GM12878 (cell line): ENCODE results near the gene USP10. TPM values are rescaled to one million over a fixed set of nuclear protein-coding genes. Genes with fewer than 3 reads are reported as not detected.
A peak's percentile ranks its signal among the peaks of the same experiment; 100 is the strongest.

Experiments used
- ATAC-seq: fragments of 200-7000 bp; cut with Tn5 transposase; 3 replicates; pipeline ENCODE4 v1.9.1; 2020; ENCODE audit warnings: mild to moderate bottlenecking, moderate library complexity
- BruUV-seq: library from RNA; stranded (reverse); fragments of 400-500 nt; replicated peaks from 2 replicates; lab custom pipeline; 2021; lab: Mats Ljungman, UMichigan
- CTCF ChIA-PET: fragments of 300-600 bp; sonication (Branson Sonifier 250); formaldehyde crosslinking; extraction: SDS; loops from one replicate; lab custom pipeline; 2021; ENCODE audit warnings: inconsistent platforms; lab: Yijun Ruan, JAX
- POLR2A ChIA-PET: fragments of 350-600 bp; formaldehyde crosslinking; extraction: SDS; loops from one replicate; lab custom pipeline; 2021; ENCODE audit warnings: inconsistent platforms; lab: Charles Lee
- RAD21 ChIA-PET: fragments of 300-600 bp; sonication (Branson Sonifier 250); formaldehyde crosslinking; loops from one replicate; lab custom pipeline; 2023; ENCODE audit warnings: antibody characterized with exemption; ENCODE audit not compliant: unreplicated experiment; lab: Charles Lee
- SMC1A ChIA-PET: fragments of 300-600 bp; sonication (Branson Sonifier 250); formaldehyde crosslinking; loops from one replicate; lab custom pipeline; 2023; ENCODE audit not compliant: unreplicated experiment, uncharacterized antibody; lab: Charles Lee
- DNase-seq: peaks from one replicate; pipeline ENCODE4 v3.0.0-alpha.2; 2011; ENCODE audit warnings: low read depth, low spot score
- FAIRE-seq: peaks from 3 replicates; lab custom pipeline; 2011; peaks lifted over from hg19 to GRCh38; lab: Jason Lieb, UNC
- H2AFZ ChIP-seq: 2 replicates; pipeline ENCODE4 v1.6.0; 2011; ENCODE audit warnings: low read depth, low read length, control low read depth; ENCODE audit not compliant: control insufficient read depth
- H3K27ac ChIP-seq: 2 replicates; pipeline ENCODE4 v1.5.1; 2011; ENCODE audit warnings: control low read depth; ENCODE audit not compliant: control insufficient read depth, insufficient read depth
- H3K27me3 ChIP-seq, 2 experiments: replicated peaks in 1 of 2; 2 replicates each; pipeline versions ENCODE4 v1.6.0 to v1.6.1; 2011; ENCODE audit warnings: low read length in 1 of 2; ENCODE audit not compliant: control insufficient read depth in 2 of 2, insufficient read depth in 2 of 2
- H3K36me3 ChIP-seq, 2 experiments: 2 replicates each; pipeline ENCODE4 v1.5.1; 2011; ENCODE audit warnings: low read length in 1 of 2; ENCODE audit not compliant: control insufficient read depth in 2 of 2, insufficient read depth in 2 of 2
- H3K4me1 ChIP-seq: 2 replicates; pipeline ENCODE4 v1.6.1; 2011; ENCODE audit warnings: mild to moderate bottlenecking, low read length, moderate library complexity, mixed read lengths; ENCODE audit not compliant: control insufficient read depth, insufficient read depth
- H3K4me2 ChIP-seq: 2 replicates; pipeline ENCODE4 v1.6.0; 2011; ENCODE audit warnings: control low read depth; ENCODE audit not compliant: control insufficient read depth, insufficient read depth
- H3K4me3 ChIP-seq: fragments of 200-600 bp; sonication (generic); 2 replicates; pipeline ENCODE4 v1.5.1; 2016
- H3K79me2 ChIP-seq: 2 replicates; pipeline ENCODE4 v1.6.0; 2011; ENCODE audit warnings: low read length; ENCODE audit not compliant: control insufficient read depth, insufficient read depth
- H3K9ac ChIP-seq: 2 replicates; pipeline ENCODE4 v1.8.0; 2011; ENCODE audit warnings: low read length, control low read depth, mixed read lengths; ENCODE audit not compliant: control insufficient read depth, insufficient read depth
- H3K9me3 ChIP-seq: replicated peaks from 3 replicates; pipeline ENCODE4 v1.5.1; 2011; ENCODE audit warnings: mild to moderate bottlenecking, low read length; ENCODE audit not compliant: control insufficient read depth, insufficient read depth
- H4K20me1 ChIP-seq: 2 replicates; pipeline ENCODE4 v1.6.0; 2011; ENCODE audit not compliant: control insufficient read depth, insufficient read depth
- BACH1 ChIP-seq: fragments of 450-650 bp; IDR thresholded peaks from 2 replicates; pipeline ENCODE4 v1.6.1; 2017; ENCODE audit warnings: mild to moderate bottlenecking, borderline replicate concordance
- BHLHE40 ChIP-seq, 2 experiments: fragments of 450-650 bp in 1 of 2; IDR thresholded peaks; 2 replicates each; pipeline ENCODE4 v1.6.1; 2011 to 2017; ENCODE audit warnings: low read depth in 2 of 2, borderline replicate concordance in 1 of 2, improper control_type of control experiment in 1 of 2, low read length in 1 of 2, mild to moderate bottlenecking in 1 of 2
- BRCA1 ChIP-seq: IDR thresholded peaks from 2 replicates; pipeline ENCODE4 v1.6.1; 2011; ENCODE audit warnings: low read depth, low read length, improper control_type of control experiment
- EZH2 ChIP-seq: IDR thresholded peaks from 2 replicates; pipeline ENCODE4 v1.6.1; 2012; ENCODE audit warnings: low read depth, mild to moderate bottlenecking, control low read depth, inconsistent platforms, low read length, borderline replicate concordance; ENCODE audit not compliant: control insufficient read depth
- GATAD2B ChIP-seq: fragments of 450-650 bp; conservative IDR thresholded peaks from 2 replicates; pipeline ENCODE4 v1.6.1; 2017; ENCODE audit warnings: low read depth, mild to moderate bottlenecking, moderate library complexity
- HCFC1 ChIP-seq: fragments of 150-350 bp; IDR thresholded peaks from 2 replicates; pipeline ENCODE4 v1.6.1; 2014; ENCODE audit warnings: low read length
- NFYA ChIP-seq: IDR thresholded peaks from 2 replicates; pipeline ENCODE4 v1.6.1; 2011; ENCODE audit warnings: low read depth, mild to moderate bottlenecking, low read length, improper control_type of control experiment, borderline replicate concordance
- RAD21 ChIP-seq: IDR thresholded peaks from 2 replicates; pipeline ENCODE4 v1.6.1; 2011; ENCODE audit warnings: mild to moderate bottlenecking, low read depth, low read length, moderate library complexity; ENCODE audit not compliant: insufficient read depth
- SIN3A ChIP-seq: IDR thresholded peaks from 2 replicates; pipeline ENCODE4 v1.6.1; 2012; ENCODE audit warnings: low read depth, low read length, improper control_type of control experiment
- SUPT20H ChIP-seq: IDR thresholded peaks from 2 replicates; pipeline ENCODE4 v1.6.1; 2011; ENCODE audit warnings: low read depth, mild to moderate bottlenecking, low read length, moderate library complexity, borderline replicate concordance; ENCODE audit not compliant: control insufficient read depth
- ZBTB4 ChIP-seq: fragments of 450-650 bp; formaldehyde crosslinking; IDR thresholded peaks from 2 replicates; pipeline ENCODE4 v1.4.0; 2022; ENCODE audit warnings: mild to moderate bottlenecking, moderate library complexity
- WGBS: methylation state at CpG from one replicate; pipeline ENCODE4 v1.1.6; 2016; ENCODE audit warnings: low lambda C conversion rate; ENCODE audit not compliant: insufficient replicate concordance, insufficient coverage; ENCODE audit errors: missing lambda C conversion rate; 5-methylcytosine and 5-hydroxymethylcytosine counted together
- in situ Hi-C: fragments of 300-500 bp; cut with MboI; formaldehyde crosslinking; loops from 9 replicates; pipeline ENCODE4 v1.14.3; 2018; ENCODE audit warnings: mixed read lengths
- intact Hi-C: fragments of 100-400 bp; cut with micrococcal nuclease; formaldehyde crosslinking; loops from one replicate; pipeline ENCODE4 v1.14.2; 2022; ENCODE audit not compliant: unreplicated experiment
- polyA plus RNA-seq, 11 experiments: library from polyadenylated mRNA; depleted of rRNA in 4 of 11; unstranded in 6 of 11; stranded (reverse) in 5 of 11; fragments of >200 nt; fragmentation: Nextera tagmentation in 4 of 11; fragmentation: Illumina TruSeq in 1 of 11; extraction: Ambion mirVana in 4 of 11; extraction: Trizol in 1 of 11; gene quantifications; 1 replicate in 1 of 11; 2 replicates in 10 of 11; pipeline versions ENCODE4 v1.2.1 to v1.2.3, GENCODE V29; 2011 to 2016; ENCODE audit warnings: inconsistent platforms in 2 of 11, missing spikeins in 2 of 11, low read depth in 1 of 11
- total RNA-seq, 4 experiments: library from RNA; depleted of rRNA in 3 of 4; stranded (reverse); fragments of >200 nt in 3 of 4; fragmentation: Illumina TruSeq in 1 of 4; extraction: Trizol in 1 of 4; gene quantifications; 2 replicates each; pipeline versions ENCODE4 v1.2.1 to v1.2.3, GENCODE V29; 2013 to 2021
- TF ChIP-seq, protein P1 (sequence below): IDR thresholded peaks from 2 replicates; pipeline ENCODE4 v1.6.1; 2011; ENCODE audit warnings: low read depth, low read length, improper control_type of control experiment, borderline replicate concordance
- TF ChIP-seq, protein P2 (sequence below): fragments of 450-650 bp; IDR thresholded peaks from 2 replicates; pipeline ENCODE4 v1.6.1; 2018; ENCODE audit warnings: borderline replicate concordance, mild to moderate bottlenecking; ENCODE audit not compliant: partially characterized antibody

The USP10 gene
- total and polyA plus RNA-seq, 10 of the 15 experiments (the other 5 are each of a cell fraction or from before 2014, with no cell fraction given), result 46.1 to 160 (median 105) TPM

DNA sequence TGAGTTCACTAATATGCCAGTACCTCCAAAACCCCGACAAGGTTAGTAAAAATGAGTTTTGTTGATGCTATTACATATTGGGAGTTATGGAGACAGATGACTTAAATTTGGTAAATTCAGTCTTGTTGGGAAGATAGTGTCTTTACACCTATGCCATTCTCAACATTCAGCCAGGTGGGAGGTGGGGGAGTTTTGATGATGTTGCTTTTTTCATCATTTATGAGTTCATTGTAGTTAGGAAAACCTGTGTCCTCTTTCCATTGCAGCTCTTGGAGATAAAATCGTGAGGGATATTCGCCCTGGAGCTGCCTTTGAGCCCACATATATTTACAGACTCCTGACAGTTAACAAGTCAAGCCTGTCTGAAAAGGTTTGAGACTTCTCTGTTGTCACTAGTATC lies 60.1 kb downstream of the USP10 start:
- FAIRE-seq (peak; percentile 47), ATAC-seq (no peak), DNase-seq (no peak)
- Histone ChIP-seq H3K9me3 (no peaks in the 10 kb centered on the region), H3K27ac (no peak overlapping the region), H4K20me1 (peaks cover 8% of the 10 kb centered on the region), H3K36me3 (peaks cover 23 to 40% of the 10 kb centered on the region in 2 experiments), H3K4me1 (peaks cover 4% of the 10 kb centered on the region), H3K4me2 (no peak overlapping the region), H3K4me3 (no peak overlapping the region), H3K79me2 (peaks cover 26% of the 10 kb centered on the region), H3K27me3 (no peaks in the 10 kb centered on the region), H2AFZ (no peak overlapping the region), H3K9ac (no peak overlapping the region)
- TF ChIP-seq HCFC1 (no peak), GATAD2B (no peak), BRCA1 (no peak), SIN3A (no peak), RAD21 (no peak), NFYA (no peak), BHLHE40 (IDR thresholded peaks at IDR 0.05; ENCODE audit: borderline replicate concordance in 1 of 2, low read depth in 2 of 2, low read length in 1 of 2) (no peak), SUPT20H (no peak), ZBTB4 (CRISPR knock-in tag) (no peak), EZH2 (no peak), BACH1 (no peak)
- TF ChIP-seq, protein P1, sequence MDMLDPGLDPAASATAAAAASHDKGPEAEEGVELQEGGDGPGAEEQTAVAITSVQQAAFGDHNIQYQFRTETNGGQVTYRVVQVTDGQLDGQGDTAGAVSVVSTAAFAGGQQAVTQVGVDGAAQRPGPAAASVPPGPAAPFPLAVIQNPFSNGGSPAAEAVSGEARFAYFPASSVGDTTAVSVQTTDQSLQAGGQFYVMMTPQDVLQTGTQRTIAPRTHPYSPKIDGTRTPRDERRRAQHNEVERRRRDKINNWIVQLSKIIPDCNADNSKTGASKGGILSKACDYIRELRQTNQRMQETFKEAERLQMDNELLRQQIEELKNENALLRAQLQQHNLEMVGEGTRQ, result no peak
- TF ChIP-seq, protein P2, sequence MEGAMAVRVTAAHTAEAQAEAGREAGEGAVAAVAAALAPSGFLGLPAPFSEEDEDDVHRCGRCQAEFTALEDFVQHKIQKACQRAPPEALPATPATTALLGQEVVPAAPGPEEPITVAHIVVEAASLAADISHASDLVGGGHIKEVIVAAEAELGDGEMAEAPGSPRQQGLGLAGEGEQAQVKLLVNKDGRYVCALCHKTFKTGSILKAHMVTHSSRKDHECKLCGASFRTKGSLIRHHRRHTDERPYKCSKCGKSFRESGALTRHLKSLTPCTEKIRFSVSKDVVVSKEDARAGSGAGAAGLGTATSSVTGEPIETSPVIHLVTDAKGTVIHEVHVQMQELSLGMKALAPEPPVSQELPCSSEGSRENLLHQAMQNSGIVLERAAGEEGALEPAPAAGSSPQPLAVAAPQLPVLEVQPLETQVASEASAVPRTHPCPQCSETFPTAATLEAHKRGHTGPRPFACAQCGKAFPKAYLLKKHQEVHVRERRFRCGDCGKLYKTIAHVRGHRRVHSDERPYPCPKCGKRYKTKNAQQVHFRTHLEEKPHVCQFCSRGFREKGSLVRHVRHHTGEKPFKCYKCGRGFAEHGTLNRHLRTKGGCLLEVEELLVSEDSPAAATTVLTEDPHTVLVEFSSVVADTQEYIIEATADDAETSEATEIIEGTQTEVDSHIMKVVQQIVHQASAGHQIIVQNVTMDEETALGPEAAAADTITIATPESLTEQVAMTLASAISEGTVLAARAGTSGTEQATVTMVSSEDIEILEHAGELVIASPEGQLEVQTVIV, result no peak
- no TSS peak for BruUV-seq
- RAD21 ChIA-PET, result interaction anchor here (1.6 kb wide), 1 partner anchor 9 kb away, joined by 3 read pairs; no protein-coding TSS in a partner anchor
- intact Hi-C loops, result loop anchor here (10.0 kb wide), 1 partner anchor 135 kb away; no protein-coding TSS in a partner anchor
- CTCF ChIA-PET, result interaction anchor here (1.2 to 11.6 kb wide), 5 partner anchors 9 to 211 kb away, joined by 3 to 170 read pairs (median 12); no protein-coding TSS in a partner anchor
- POLR2A ChIA-PET, result interaction anchor here (1.1 kb wide), 1 partner anchor 192 kb away, joined by 3 read pairs; no protein-coding TSS in a partner anchor
- in situ Hi-C loops, result no loop called here
- SMC1A ChIA-PET, result interaction anchor here (0.8 to 11.2 kb wide), 5 partner anchors 9 to 211 kb away, joined by 3 to 142 read pairs (median 4); no protein-coding TSS in a partner anchor
- WGBS, result 98% methylated on average over 3 of the region's 3 CpGs
